ENCODE results near the gene PTGER3. TPM values are rescaled to one million over a fixed set of nuclear protein-coding genes. Genes with fewer than 3 reads are reported as not detected.

Gene PTGER3
- total and polyA plus RNA-seq, 10 of the 15 experiments (the other 5 are each of a cell fraction or from before 2014, with no cell fraction given), result under 0.01 to 0.04 (median 0.02) TPM; not detected in 7

GRCh38 chr1:71015745-71016144, 31.9 kb downstream of the PTGER3 start:
- Histone ChIP-seq H3K36me3 (ENCODE audit: control insufficient read depth in 2 of 2, insufficient read depth in 2 of 2, low read length in 1 of 2) (no peaks in the 10 kb centered on the region), H3K9ac (ENCODE audit: control insufficient read depth, insufficient read depth, low read length) (no peak overlapping the region), H2AFZ (ENCODE audit: control insufficient read depth, low read depth, low read length) (no peak overlapping the region), H3K4me1 (ENCODE audit: control insufficient read depth, insufficient read depth, low read length) (no peaks in the 10 kb centered on the region), H3K27me3 (replicated peaks in 1 of 2; ENCODE audit: control insufficient read depth in 2 of 2, insufficient read depth in 2 of 2, low read length in 1 of 2) (no peaks in the 10 kb centered on the region), H3K4me3 (no peak overlapping the region), H3K4me2 (ENCODE audit: control insufficient read depth, insufficient read depth) (no peak overlapping the region), H3K27ac (ENCODE audit: control insufficient read depth, insufficient read depth) (no peak overlapping the region), H3K9me3 (replicated peaks; ENCODE audit: control insufficient read depth, insufficient read depth, low read length) (no peaks in the 10 kb centered on the region), H4K20me1 (ENCODE audit: control insufficient read depth, insufficient read depth) (no peaks in the 10 kb centered on the region), H3K79me2 (ENCODE audit: control insufficient read depth, insufficient read depth, low read length) (no peaks in the 10 kb centered on the region)
- intact Hi-C loops (cut with micrococcal nuclease; ENCODE audit: unreplicated experiment) (no loop called here), in situ Hi-C loops (cut with MboI) (no loop called here)
- FAIRE-seq (no peak), ATAC-seq (no peak), DNase-seq (ENCODE audit: low read depth, low spot score) (no peak)
- ChIA-PET CTCF (no interaction called here), RAD21 (ENCODE audit: unreplicated experiment) (no interaction called here), SMC1A (ENCODE audit: uncharacterized antibody, unreplicated experiment) (no interaction called here), POLR2A (no interaction called here)
- TF ChIP-seq KLF5 (IDR thresholded peaks at IDR 0.05; ENCODE audit: partially characterized antibody) (no peak), ZNF24 (IDR thresholded peaks at IDR 0.05) (no peak), ZNF384 (IDR thresholded peaks at IDR 0.05; ENCODE audit: borderline replicate concordance, low read depth, low read length) (no peak), BACH1 (IDR thresholded peaks at IDR 0.05; ENCODE audit: borderline replicate concordance) (no peak), BCL3 (IDR thresholded peaks at IDR 0.05; ENCODE audit: borderline replicate concordance, insufficient read depth, low read depth, low read length, poor library complexity, severe bottlenecking) (no peak), ASH2L (IDR thresholded peaks at IDR 0.05; ENCODE audit: borderline replicate concordance, low read depth) (no peak), STAT1 (conservative IDR thresholded peaks at IDR 0.05) (no peak), MXI1 (IDR thresholded peaks at IDR 0.05; ENCODE audit: low read depth, low read length) (no peak), ZBTB11 (CRISPR knock-in tag; IDR thresholded peaks at IDR 0.05) (no peak), SREBF1 (IDR thresholded peaks at IDR 0.05; ENCODE audit: low read length) (no peak)
- BruUV-seq (replicated peaks), result no TSS peak
- WGBS (ENCODE audit: insufficient coverage, insufficient replicate concordance, low lambda C conversion rate, missing lambda C conversion rate), result 1% methylated on average over 5 of the region's 5 CpGs

Data from GM12878 (cell line).